GM12892 (cell line): ENCODE results near the gene AQP6.

Source experiments
- POLR2A ChIP-seq: IDR thresholded peaks from 2 replicates; pipeline ENCODE4 v1.6.1; 2011; ENCODE audit warnings: low read depth, low read length, control low read depth
- POLR2AphosphoS5 ChIP-seq: IDR thresholded peaks from 2 replicates; pipeline ENCODE4 v1.6.1; 2011; ENCODE audit warnings: low read depth, low read length, control low read depth
- TAF1 ChIP-seq: IDR thresholded peaks from 2 replicates; pipeline ENCODE4 v1.6.1; 2011; ENCODE audit warnings: low read depth, mild to moderate bottlenecking, control low read depth, low read length, borderline replicate concordance

DNA sequence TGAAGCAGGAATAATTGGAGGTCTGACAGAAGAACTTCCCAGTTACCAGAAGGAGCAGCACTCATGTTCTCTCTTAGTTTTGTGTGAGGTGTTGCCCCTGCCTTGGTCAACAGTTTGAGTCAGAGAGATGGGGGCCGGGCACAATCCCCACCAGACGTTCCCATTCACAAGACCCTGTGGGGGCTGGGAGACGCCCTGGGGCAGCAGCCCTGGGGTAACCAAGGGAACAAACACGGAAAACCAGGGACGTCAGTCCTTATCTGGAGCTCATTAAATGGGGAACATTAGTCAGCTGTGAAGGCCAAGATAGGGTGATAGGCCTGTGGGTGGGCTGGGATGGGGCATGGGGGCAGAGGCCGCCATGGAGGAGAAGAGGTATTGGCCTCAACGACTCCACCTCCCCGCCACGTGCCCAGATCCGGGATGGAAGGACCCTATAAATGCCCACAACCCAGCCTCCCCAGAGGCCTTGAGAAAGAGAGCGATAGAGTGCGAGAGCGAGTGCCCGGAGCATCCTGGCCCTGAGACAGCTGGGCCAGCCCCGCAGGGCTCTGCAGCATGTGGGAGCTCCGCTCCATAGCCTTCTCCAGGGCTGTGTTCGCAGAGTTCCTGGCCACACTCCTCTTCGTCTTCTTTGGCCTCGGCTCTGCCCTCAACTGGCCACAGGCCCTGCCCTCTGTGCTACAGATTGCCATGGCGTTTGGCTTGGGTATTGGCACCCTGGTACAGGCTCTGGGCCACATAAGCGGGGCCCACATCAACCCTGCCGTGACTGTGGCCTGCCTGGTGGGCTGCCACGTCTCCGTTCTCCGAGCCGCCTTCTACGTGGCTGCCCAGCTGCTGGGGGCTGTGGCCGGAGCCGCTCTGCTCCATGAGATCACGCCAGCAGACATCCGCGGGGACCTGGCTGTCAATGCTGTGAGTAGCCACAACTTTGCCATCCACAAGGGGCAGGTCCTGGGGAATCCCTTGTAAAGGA is 22.2 kb upstream of the AQP6 start, which contains the start of gene AQP2:
- no peak for TF ChIP-seq TAF1
- TF ChIP-seq POLR2AphosphoS5: no peak
- no peak for TF ChIP-seq POLR2A
